Mucosa of stomach (tissue), 1 donor: ENCODE measurements around the gene TRAK1.

Experiments used
- H3K27me3 ChIP-seq: one replicate; pipeline ENCODE4 v1.7.0; 2013; ENCODE audit warnings: mild to moderate bottlenecking, low read length; ENCODE audit not compliant: control insufficient read depth, insufficient read depth
- H3K36me3 ChIP-seq: one replicate; pipeline ENCODE4 v1.7.0; 2013; ENCODE audit warnings: low read length; ENCODE audit not compliant: control insufficient read depth, insufficient read depth
- H3K4me1 ChIP-seq: one replicate; pipeline ENCODE4 v1.7.0; 2013; ENCODE audit warnings: mild to moderate bottlenecking, low read length; ENCODE audit not compliant: control insufficient read depth, insufficient read depth
- H3K4me3 ChIP-seq: one replicate; pipeline ENCODE4 v1.7.0; 2013; ENCODE audit warnings: low read length
- H3K9ac ChIP-seq: one replicate; pipeline ENCODE4 v1.7.0; 2013; ENCODE audit warnings: mild to moderate bottlenecking, low read length, moderate library complexity
- H3K9me3 ChIP-seq: one replicate; pipeline ENCODE4 v1.7.0; 2013; ENCODE audit warnings: mild to moderate bottlenecking, low read length, moderate library complexity; ENCODE audit not compliant: control insufficient read depth
- donor health status: Pancreatic carcinoma.

The TRAK1 gene

GRCh38 chr3:42122261-42123011, 31.3 kb downstream of the TRAK1 start:
- no peaks in the 10 kb centered on the region for H3K27me3 ChIP-seq
- no peak overlapping the region for H3K4me3 ChIP-seq
- H3K4me1 ChIP-seq, result peaks cover 43% of the 10 kb centered on the region
- H3K36me3 ChIP-seq, result no peaks in the 10 kb centered on the region
- H3K9ac ChIP-seq, result no peak overlapping the region
- no peaks in the 10 kb centered on the region for H3K9me3 ChIP-seq

GRCh38 chr3:42123012-42123581, 31.9 kb downstream of the TRAK1 start:
- Histone ChIP-seq H3K9me3 (no peaks in the 10 kb centered on the region), H3K27me3 (no peaks in the 10 kb centered on the region), H3K9ac (no peak overlapping the region), H3K36me3 (no peaks in the 10 kb centered on the region), H3K4me1 (peaks cover 44% of the 10 kb centered on the region), H3K4me3 (no peak overlapping the region)

- Histone ChIP-seq H3K4me1 (peaks cover 46% of the 10 kb centered on the region), H3K9ac (no peak overlapping the region), H3K4me3 (no peak overlapping the region), H3K9me3 (no peaks in the 10 kb centered on the region), H3K27me3 (no peaks in the 10 kb centered on the region), H3K36me3 (no peaks in the 10 kb centered on the region)
Measured at GRCh38 chr3:42123824-42124658, 32.9 kb downstream of the TRAK1 start.

DNA sequence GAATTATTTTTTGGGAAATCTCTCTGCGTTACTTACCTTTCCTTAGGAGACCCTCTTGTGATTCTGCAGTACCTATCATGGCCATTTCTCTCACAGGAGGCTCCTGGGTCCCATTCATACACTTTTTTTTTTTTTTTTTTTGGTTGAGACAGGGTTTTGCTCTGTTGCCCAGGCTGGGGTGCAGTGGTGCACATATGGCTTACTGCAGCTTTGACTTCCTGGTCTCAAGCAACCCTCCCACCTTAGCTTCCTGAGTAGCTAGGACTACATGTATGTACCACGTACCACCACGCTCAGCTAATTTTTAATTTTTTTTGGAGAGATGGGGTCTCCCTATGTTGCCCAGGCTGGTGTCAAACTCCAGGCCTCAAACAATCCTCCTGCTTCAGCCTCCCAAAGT, 36.1 kb downstream of the TRAK1 start:
- Histone ChIP-seq H3K36me3 (no peaks in the 10 kb centered on the region), H3K27me3 (no peaks in the 10 kb centered on the region), H3K9me3 (no peaks in the 10 kb centered on the region), H3K4me3 (no peak overlapping the region), H3K4me1 (peaks cover 43% of the 10 kb centered on the region), H3K9ac (no peak overlapping the region)

- no peaks in the 10 kb centered on the region for H3K36me3 ChIP-seq
- no peaks in the 10 kb centered on the region for H3K9me3 ChIP-seq
Measured at GRCh38 chr3:42128526-42128925, 37.4 kb downstream of the TRAK1 start.

DNA sequence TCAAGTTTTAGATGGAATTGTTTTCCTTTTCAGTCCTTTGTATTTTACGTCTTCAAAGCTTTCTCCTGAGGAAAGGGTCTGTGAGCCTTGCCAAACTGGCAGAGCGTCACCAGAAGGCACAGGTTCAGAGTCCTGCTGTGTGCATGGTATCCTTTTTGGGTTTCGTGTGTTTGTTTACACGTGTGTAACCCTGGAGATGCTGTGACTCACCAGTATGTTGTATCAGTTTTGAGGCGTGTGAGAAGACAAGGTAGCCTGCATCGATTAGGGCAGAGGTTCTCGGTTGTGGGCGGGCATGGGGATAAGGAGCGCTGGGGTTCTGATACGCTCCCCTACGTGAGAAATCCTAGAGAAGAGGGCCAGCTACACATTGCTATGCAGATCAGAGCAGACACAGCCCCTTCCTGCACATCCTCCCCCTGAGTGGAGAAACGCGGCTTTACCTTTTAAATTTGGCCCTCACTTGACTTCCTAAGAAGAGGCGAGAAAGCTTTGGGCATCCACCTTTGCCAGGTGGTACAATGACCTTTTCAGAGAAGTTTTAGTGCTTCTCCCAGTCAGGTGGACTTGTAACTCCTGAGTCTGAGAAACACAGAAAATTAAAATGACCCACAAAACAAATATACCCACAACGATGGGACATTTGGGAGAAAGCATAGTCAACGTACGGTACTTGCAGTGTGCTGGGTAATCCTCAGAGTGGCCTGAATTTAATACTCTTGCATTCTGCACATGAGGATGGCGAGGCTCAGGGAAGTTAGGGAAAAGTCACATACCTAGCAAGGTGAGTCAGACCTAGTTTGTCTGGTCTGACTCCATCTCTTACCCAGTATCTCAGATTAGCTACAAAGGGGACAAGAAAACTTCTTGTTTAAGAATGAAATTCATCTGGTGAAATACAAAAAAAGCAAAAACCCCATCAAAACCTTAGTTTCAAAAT, 38.1 kb downstream of the TRAK1 start:
- Histone ChIP-seq H3K4me1 (peaks cover 36% of the 10 kb centered on the region), H3K9ac (peak overlapping the region; percentile 54), H3K9me3 (no peaks in the 10 kb centered on the region), H3K4me3 (no peak overlapping the region), H3K27me3 (no peaks in the 10 kb centered on the region), H3K36me3 (no peaks in the 10 kb centered on the region)

More at GRCh38 chr3:42128526-42128925, 37.4 kb downstream of the TRAK1 start:
- H3K4me1 ChIP-seq, result peaks cover 42% of the 10 kb centered on the region
- H3K27me3 ChIP-seq, result no peaks in the 10 kb centered on the region
- H3K9ac ChIP-seq, result peak overlapping the region; percentile 29
- no peak overlapping the region for H3K4me3 ChIP-seq

DNA sequence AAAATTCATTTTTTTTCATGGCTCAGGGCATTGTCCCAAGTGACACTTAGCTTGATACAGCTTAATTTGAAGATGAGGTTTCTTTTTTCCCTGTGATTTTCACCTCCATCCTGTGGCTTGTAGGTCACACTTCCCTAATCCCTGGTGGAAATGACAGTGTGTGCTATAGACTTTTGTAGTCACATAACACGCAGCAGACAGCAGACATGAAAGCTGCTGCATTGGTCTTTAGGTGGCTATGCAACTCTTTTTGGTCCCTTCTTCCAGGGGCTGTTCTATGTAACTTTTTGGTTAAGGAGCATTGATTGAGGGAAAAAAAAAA, 38.8 kb downstream of the TRAK1 start:
- Histone ChIP-seq H3K9ac (peak overlapping the region; percentile 54), H3K4me1 (peaks cover 40% of the 10 kb centered on the region), H3K27me3 (no peaks in the 10 kb centered on the region), H3K36me3 (no peaks in the 10 kb centered on the region), H3K4me3 (no peak overlapping the region), H3K9me3 (no peaks in the 10 kb centered on the region)

GRCh38 chr3:42130329-42131070, 39.3 kb downstream of the TRAK1 start:
- Histone ChIP-seq H3K27me3 (no peaks in the 10 kb centered on the region), H3K4me1 (peaks cover 45% of the 10 kb centered on the region), H3K36me3 (no peaks in the 10 kb centered on the region), H3K9me3 (no peaks in the 10 kb centered on the region), H3K4me3 (no peak overlapping the region), H3K9ac (peak overlapping the region; percentile 31)

- Histone ChIP-seq H3K4me3 (no peak overlapping the region), H3K9me3 (no peaks in the 10 kb centered on the region), H3K36me3 (no peaks in the 10 kb centered on the region), H3K9ac (no peak overlapping the region), H3K27me3 (no peaks in the 10 kb centered on the region), H3K4me1 (peaks cover 43% of the 10 kb centered on the region)
Measured at GRCh38 chr3:42133500-42134298, 42.5 kb downstream of the TRAK1 start.

DNA sequence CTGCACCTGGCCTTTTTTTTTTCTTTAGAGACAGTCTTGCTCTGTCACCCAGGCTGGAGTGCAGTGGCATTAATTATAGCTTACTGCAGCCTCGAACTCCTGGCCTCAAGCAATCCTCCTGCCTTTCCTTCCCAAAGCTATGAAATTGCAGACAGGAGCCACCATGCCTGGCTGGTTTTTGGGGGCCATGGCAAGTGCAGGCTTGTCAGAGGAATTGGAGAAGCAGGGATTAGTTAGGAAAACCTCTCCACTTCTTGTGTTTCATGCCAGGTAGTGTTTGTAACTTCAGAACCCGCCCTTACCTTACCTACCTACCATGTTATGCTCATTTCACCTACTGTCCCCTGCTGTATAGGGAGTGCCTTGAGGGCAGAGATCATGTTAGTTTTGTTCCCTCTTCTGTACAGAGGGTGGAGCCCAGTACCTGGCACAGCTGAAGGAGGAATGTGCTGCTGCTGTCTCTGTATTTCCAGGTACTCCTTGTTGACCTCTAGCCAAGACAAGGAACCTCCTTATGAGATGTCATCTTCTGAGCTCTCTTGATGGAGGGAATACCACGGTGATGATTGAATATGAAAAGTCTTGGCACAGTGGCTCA, 43.8 kb downstream of the TRAK1 start:
- H3K4me1 ChIP-seq, result peaks cover 43% of the 10 kb centered on the region

More for the DNA sequence above, 43.8 kb downstream of the TRAK1 start:
- no peaks in the 10 kb centered on the region for H3K36me3 ChIP-seq
- H3K9me3 ChIP-seq, result no peaks in the 10 kb centered on the region
- H3K27me3 ChIP-seq, result no peaks in the 10 kb centered on the region
- no peak overlapping the region for H3K9ac ChIP-seq
- no peak overlapping the region for H3K4me3 ChIP-seq
